ENCODE data around the gene LTBP1.

LTBP1 gene

DNA sequence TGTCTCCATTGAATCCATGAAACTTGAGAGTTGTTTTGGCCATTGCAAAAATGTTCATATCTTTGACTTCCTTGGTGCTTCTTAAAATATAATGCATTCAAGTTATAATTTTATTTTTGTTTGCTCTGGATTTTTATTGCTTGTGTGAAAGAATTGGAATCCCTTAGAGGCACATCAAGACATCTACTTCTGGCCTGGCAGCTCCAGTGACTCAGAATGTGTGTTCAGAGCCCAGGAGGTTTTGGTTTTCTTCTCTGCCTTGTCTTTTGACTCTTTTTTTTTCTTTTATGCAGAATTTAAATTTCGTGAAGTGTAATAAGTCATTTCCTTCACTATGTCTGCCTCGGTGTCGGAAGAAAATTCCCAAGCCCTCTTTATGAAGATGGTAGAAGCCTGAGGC is 180.2 kb downstream of the LTBP1 start:
- Histone ChIP-seq H3K27me3 (ENCODE audit: insufficient read depth, poor library complexity, severe bottlenecking) (peaks cover 2% of the 10 kb centered on the region), H3K4me3 (replicated peaks; ENCODE audit: insufficient read depth, low read length) (no peak overlapping the region), H3K27ac (replicated peaks) (no peak overlapping the region)
- no peak for DNase-seq (ENCODE audit: low read depth in 1 of 2, low spot score in 1 of 2)
- TF ChIP-seq, protein P1, sequence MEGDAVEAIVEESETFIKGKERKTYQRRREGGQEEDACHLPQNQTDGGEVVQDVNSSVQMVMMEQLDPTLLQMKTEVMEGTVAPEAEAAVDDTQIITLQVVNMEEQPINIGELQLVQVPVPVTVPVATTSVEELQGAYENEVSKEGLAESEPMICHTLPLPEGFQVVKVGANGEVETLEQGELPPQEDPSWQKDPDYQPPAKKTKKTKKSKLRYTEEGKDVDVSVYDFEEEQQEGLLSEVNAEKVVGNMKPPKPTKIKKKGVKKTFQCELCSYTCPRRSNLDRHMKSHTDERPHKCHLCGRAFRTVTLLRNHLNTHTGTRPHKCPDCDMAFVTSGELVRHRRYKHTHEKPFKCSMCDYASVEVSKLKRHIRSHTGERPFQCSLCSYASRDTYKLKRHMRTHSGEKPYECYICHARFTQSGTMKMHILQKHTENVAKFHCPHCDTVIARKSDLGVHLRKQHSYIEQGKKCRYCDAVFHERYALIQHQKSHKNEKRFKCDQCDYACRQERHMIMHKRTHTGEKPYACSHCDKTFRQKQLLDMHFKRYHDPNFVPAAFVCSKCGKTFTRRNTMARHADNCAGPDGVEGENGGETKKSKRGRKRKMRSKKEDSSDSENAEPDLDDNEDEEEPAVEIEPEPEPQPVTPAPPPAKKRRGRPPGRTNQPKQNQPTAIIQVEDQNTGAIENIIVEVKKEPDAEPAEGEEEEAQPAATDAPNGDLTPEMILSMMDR (IDR thresholded peaks at IDR 0.05; ENCODE audit: insufficient read depth, low read length): no peak
- no peak for TF ChIP-seq POLR2AphosphoS5 (IDR thresholded peaks at IDR 0.05; ENCODE audit: low read depth)
- TF ChIP-seq, protein P2, sequence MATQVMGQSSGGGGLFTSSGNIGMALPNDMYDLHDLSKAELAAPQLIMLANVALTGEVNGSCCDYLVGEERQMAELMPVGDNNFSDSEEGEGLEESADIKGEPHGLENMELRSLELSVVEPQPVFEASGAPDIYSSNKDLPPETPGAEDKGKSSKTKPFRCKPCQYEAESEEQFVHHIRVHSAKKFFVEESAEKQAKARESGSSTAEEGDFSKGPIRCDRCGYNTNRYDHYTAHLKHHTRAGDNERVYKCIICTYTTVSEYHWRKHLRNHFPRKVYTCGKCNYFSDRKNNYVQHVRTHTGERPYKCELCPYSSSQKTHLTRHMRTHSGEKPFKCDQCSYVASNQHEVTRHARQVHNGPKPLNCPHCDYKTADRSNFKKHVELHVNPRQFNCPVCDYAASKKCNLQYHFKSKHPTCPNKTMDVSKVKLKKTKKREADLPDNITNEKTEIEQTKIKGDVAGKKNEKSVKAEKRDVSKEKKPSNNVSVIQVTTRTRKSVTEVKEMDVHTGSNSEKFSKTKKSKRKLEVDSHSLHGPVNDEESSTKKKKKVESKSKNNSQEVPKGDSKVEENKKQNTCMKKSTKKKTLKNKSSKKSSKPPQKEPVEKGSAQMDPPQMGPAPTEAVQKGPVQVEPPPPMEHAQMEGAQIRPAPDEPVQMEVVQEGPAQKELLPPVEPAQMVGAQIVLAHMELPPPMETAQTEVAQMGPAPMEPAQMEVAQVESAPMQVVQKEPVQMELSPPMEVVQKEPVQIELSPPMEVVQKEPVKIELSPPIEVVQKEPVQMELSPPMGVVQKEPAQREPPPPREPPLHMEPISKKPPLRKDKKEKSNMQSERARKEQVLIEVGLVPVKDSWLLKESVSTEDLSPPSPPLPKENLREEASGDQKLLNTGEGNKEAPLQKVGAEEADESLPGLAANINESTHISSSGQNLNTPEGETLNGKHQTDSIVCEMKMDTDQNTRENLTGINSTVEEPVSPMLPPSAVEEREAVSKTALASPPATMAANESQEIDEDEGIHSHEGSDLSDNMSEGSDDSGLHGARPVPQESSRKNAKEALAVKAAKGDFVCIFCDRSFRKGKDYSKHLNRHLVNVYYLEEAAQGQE (IDR thresholded peaks at IDR 0.05; ENCODE audit: insufficient replicate concordance, low read depth): no peak
- TF ChIP-seq SPI1 (IDR thresholded peaks at IDR 0.05; ENCODE audit: borderline replicate concordance, low read depth): no peak
- no peak for TF ChIP-seq GABPA (IDR thresholded peaks at IDR 0.05; ENCODE audit: low read depth)

DNA sequence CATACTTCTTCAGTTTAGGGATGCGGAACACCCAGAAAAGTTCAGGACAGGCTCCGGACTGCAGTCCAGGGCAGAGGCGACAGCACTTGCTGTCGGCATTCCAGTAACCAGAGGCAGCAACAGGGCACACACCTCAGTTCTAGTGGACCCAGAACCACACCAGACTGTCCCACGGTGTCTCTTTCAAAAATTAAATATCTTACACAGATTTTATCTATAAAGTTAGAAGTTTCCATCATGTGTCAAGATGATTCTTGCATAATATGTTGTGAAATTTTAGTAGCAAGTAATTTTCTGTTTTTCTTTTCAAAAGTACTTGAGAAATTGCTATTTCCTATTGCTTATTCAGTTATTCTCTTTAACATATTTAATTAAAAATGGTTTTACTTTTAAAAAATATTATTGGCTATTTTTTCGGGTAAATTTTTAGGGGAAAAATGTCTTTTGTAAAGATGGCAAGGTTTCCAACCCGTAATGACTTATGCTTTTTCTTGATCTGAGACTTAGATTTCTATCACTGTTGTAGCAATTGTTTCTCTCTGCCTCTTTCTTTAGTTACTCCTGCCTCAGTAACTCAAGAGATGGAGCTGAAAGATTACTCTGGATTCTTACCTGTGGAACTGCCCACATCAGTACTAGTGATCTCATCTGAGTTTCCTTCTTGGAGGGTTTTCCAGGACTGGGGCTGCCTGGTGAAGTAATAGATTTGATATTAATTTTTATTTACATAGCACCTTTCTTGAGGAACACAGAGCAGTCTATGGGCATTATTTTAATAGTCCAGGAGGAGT is 182.7 kb downstream of the LTBP1 start:
- H3K27me3 ChIP-seq (ENCODE audit: insufficient read depth, poor library complexity, severe bottlenecking): peaks cover 2% of the 10 kb centered on the region
- H3K27ac ChIP-seq (replicated peaks): no peak overlapping the region
- no peak for DNase-seq (ENCODE audit: low read depth in 1 of 2, low spot score in 1 of 2)
- TF ChIP-seq, protein P2 (IDR thresholded peaks at IDR 0.05; ENCODE audit: insufficient replicate concordance, low read depth): no peak
- TF ChIP-seq, protein P1 (IDR thresholded peaks at IDR 0.05; ENCODE audit: insufficient read depth, low read length): no peak
- TF ChIP-seq GABPA (IDR thresholded peaks at IDR 0.05; ENCODE audit: low read depth): no peak
- H3K4me3 ChIP-seq (replicated peaks; ENCODE audit: insufficient read depth, low read length): no peak overlapping the region

DNA sequence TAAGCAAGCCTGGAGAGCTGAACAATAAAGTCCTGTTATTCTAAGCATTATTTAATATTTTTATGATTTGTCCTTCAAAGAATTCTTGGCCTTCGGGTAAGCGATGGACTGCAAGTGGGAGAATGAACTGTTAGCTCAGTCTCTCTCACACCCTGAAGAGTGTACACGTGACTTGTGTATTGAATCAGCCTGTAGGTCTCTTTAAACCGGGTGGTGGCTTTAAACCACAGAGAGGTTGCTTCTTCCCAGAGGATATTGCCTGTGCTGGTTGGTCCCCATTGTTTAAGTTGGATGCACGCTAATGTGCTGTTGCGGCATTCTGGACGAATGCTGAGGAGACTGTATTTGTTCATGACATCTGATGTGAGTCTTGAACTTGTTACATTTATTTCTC is 183.3 kb downstream of the LTBP1 start:
- Histone ChIP-seq H3K27me3 (ENCODE audit: insufficient read depth, poor library complexity, severe bottlenecking) (peaks cover 2% of the 10 kb centered on the region), H3K27ac (replicated peaks) (no peak overlapping the region), H3K4me3 (replicated peaks; ENCODE audit: insufficient read depth, low read length) (no peak overlapping the region)
- no peak for DNase-seq (ENCODE audit: low read depth in 1 of 2, low spot score in 1 of 2)
- TF ChIP-seq GABPA (IDR thresholded peaks at IDR 0.05; ENCODE audit: low read depth) (no peak), SPI1 (IDR thresholded peaks at IDR 0.05; ENCODE audit: borderline replicate concordance, low read depth) (no peak), POLR2AphosphoS5 (IDR thresholded peaks at IDR 0.05; ENCODE audit: low read depth) (no peak)
- TF ChIP-seq, protein P2 (IDR thresholded peaks at IDR 0.05; ENCODE audit: insufficient replicate concordance, low read depth): no peak
- TF ChIP-seq, protein P1 (IDR thresholded peaks at IDR 0.05; ENCODE audit: insufficient read depth, low read length): no peak

Measured in HL-60 (cell line).